Lower lobe of right lung (tissue), 2 donors: ENCODE results near the gene TPGS1. TPM values are rescaled to one million over a fixed set of nuclear protein-coding genes. Genes with fewer than 3 reads are reported as not detected.

Experiments
- ATAC-seq, 2 donors: fragments of 200-7000 bp; cut with Tn5 transposase; one replicate each; pipeline ENCODE4 v1.9.1; 2020 to 2022; ENCODE audit warnings: mild to moderate bottlenecking in 2 of 2, moderate library complexity in 2 of 2
- DNase-seq: peaks from one replicate; pipeline ENCODE4 v3.0.0-alpha.2; 2020
- H3K27ac ChIP-seq: fragments of 200-600 bp; one replicate; pipeline ENCODE4 v1.8.0; 2022
- H3K27me3 ChIP-seq: fragments of 200-600 bp; one replicate; pipeline ENCODE4 v1.8.0; 2022; ENCODE audit warnings: low read depth
- H3K36me3 ChIP-seq: fragments of 200-600 bp; one replicate; pipeline ENCODE4 v1.8.0; 2022; ENCODE audit warnings: mild to moderate bottlenecking
- H3K4me1 ChIP-seq: fragments of 200-600 bp; one replicate; pipeline ENCODE4 v1.8.0; 2022
- H3K4me3 ChIP-seq: fragments of 200-600 bp; one replicate; pipeline ENCODE4 v1.8.0; 2022; ENCODE audit warnings: mild to moderate bottlenecking
- H3K9me3 ChIP-seq: fragments of 200-600 bp; one replicate; pipeline ENCODE4 v1.8.0; 2022
- intact Hi-C: fragments of 100-400 bp; cut with DNase I; formaldehyde crosslinking; loops from one replicate; pipeline ENCODE4 v1.11.0; 2022
- total RNA-seq: library from RNA; stranded (reverse); fragmentation: NEBNext Ultra II Directional; extraction: Animal tissue kit (Norgen Biotek cat#: 25700); gene quantifications from one replicate; pipeline ENCODE4 v1.2.1, GENCODE V29; 2021
- TF ChIP-seq, protein P1 (sequence below): fragments of 200-600 bp; IDR thresholded peaks from one replicate; pipeline ENCODE4 v1.8.0; 2022; ENCODE audit warnings: antibody characterized with exemption, mild to moderate bottlenecking
- donor health status: DM: no; HTN: yes; CAD: no; lungs with severe emphysema.

TPGS1 gene
- total RNA-seq, 1 donor from 2014 or later: 18.8 TPM

DNA sequence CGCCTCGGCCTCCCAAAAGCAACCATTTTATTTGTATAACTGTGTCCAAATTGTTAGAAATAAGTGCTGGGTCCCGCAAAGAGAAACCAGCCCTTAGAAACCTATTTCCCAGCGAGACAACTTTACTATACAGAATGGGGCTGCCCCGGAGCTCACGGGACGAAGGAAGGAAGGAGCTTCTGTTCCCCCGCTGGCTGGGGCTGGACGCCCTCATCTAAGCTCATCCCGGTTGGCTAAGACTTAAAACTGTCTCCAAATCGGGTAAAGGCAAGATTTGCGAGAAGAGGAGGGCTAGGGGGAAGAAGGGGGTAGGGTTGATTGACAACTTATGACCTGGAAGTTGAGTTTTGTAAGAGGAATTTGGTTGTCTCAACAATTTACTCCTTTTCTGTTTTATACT, 52.8 kb downstream of the TPGS1 start:
- no peak overlapping the region for H3K4me3 ChIP-seq
- ATAC-seq (peak in 1 of 2 donors; percentile 22), DNase-seq (no peak)
- TF ChIP-seq, protein P1, sequence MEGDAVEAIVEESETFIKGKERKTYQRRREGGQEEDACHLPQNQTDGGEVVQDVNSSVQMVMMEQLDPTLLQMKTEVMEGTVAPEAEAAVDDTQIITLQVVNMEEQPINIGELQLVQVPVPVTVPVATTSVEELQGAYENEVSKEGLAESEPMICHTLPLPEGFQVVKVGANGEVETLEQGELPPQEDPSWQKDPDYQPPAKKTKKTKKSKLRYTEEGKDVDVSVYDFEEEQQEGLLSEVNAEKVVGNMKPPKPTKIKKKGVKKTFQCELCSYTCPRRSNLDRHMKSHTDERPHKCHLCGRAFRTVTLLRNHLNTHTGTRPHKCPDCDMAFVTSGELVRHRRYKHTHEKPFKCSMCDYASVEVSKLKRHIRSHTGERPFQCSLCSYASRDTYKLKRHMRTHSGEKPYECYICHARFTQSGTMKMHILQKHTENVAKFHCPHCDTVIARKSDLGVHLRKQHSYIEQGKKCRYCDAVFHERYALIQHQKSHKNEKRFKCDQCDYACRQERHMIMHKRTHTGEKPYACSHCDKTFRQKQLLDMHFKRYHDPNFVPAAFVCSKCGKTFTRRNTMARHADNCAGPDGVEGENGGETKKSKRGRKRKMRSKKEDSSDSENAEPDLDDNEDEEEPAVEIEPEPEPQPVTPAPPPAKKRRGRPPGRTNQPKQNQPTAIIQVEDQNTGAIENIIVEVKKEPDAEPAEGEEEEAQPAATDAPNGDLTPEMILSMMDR: no peak
- peaks cover 23% of the 10 kb centered on the region for H3K4me1 ChIP-seq
- H3K27me3 ChIP-seq: no peaks in the 10 kb centered on the region
- no peak overlapping the region for H3K27ac ChIP-seq
- intact Hi-C loops: no loop called here
- H3K9me3 ChIP-seq: no peaks in the 10 kb centered on the region
- H3K36me3 ChIP-seq: no peaks in the 10 kb centered on the region

- DNase-seq: peak; percentile 71
- no peaks in the 10 kb centered on the region for H3K27me3 ChIP-seq
- ATAC-seq: peak; percentile 60 to 74
- peak overlapping the region; percentile 49 for H3K27ac ChIP-seq
- H3K9me3 ChIP-seq: no peaks in the 10 kb centered on the region
- H3K4me3 ChIP-seq: peak overlapping the region; percentile 27
- TF ChIP-seq, protein P1: no peak
- intact Hi-C loops: no loop called here
- H3K36me3 ChIP-seq: no peaks in the 10 kb centered on the region
- peaks cover 7% of the 10 kb centered on the region for H3K4me1 ChIP-seq
These were observed 59.1 kb downstream of the TPGS1 start for GRCh38 chr19:566403-566802.

DNA sequence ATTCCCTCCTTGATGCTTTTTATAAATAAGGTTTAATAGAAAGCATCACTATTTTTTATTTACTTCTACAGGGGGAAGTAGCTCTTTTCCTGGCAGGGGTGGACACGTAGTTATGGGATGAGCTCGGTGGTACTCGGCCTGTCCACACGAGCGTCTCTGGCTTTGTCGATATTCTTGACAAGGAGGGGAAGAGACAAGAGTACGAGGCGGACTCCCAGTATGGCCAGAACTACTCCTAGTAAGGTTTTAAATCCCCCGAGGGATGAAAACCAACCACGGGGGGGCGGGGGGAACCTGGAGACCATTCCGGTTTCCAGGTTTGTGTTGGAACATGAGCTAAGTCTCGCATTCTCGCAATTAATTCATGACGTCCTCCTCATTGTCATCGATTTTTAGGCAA, 59.5 kb downstream of the TPGS1 start:
- peaks cover 11% of the 10 kb centered on the region for H3K4me1 ChIP-seq
- H3K27me3 ChIP-seq: no peaks in the 10 kb centered on the region
- DNase-seq (no peak), ATAC-seq (no peak)
- no peaks in the 10 kb centered on the region for H3K36me3 ChIP-seq
- TF ChIP-seq, protein P1: no peak
- intact Hi-C loops: no loop called here
- H3K9me3 ChIP-seq: no peaks in the 10 kb centered on the region
- H3K4me3 ChIP-seq: peak overlapping the region; percentile 27
- H3K27ac ChIP-seq: peak overlapping the region; percentile 49

DNA sequence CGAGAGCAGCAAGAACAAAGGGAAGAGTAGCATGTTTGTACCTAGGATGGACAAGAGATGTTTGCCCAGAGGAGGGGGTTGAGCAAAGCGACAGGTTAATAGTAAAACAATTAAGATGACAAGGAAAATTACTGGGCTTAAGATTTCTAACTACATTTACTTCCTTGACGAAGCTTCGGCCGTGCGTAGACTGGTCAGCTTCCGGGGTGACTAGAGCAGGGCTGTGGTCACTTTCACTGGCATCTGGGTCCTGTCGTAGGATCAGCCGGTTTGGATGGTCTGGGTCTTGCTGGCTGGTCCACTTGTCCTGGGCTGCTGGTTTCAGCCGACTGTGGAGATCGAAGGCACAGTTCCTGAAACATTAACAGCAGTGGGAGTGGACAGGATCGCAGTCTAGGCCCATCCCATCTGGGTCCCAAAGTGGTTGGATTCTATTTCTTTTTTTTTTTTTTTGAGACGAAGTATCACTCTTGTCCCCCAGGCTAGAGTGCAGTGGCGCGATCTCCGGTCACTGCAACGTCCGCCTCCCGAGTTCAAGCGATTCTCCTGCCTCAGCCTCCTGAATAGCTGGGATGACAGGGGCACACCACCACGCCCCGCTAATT, 60.1 kb downstream of the TPGS1 start:
- ATAC-seq (no peak), DNase-seq (peak; percentile 50)
- H3K27me3 ChIP-seq: no peaks in the 10 kb centered on the region
- no peaks in the 10 kb centered on the region for H3K9me3 ChIP-seq
- peak overlapping the region; percentile 49 for H3K27ac ChIP-seq
- no peaks in the 10 kb centered on the region for H3K36me3 ChIP-seq
- intact Hi-C loops: no loop called here
- TF ChIP-seq, protein P1: no peak
- no peak overlapping the region for H3K4me3 ChIP-seq
- peaks cover 11% of the 10 kb centered on the region for H3K4me1 ChIP-seq

Other genes starting within 250 kb of the TPGS1 start
- 11.7 TPM for gene PLPP2, start 216.1 kb upstream of the TPGS1 start, total RNA-seq
- 39.4 TPM for gene MIER2, start 162.7 kb upstream of the TPGS1 start, total RNA-seq
- 2.2 TPM for gene C2CD4C, start 98.3 kb upstream of the TPGS1 start, total RNA-seq
- gene SHC2, start 46.5 kb upstream of the TPGS1 start, total RNA-seq: 24.0 TPM
- gene MADCAM1, start 11.0 kb upstream of the TPGS1 start, total RNA-seq: 0.92 TPM
- 40.0 TPM for gene CDC34, start 24.3 kb downstream of the TPGS1 start, total RNA-seq
- gene GZMM, start 36.6 kb downstream of the TPGS1 start, total RNA-seq: 3.6 TPM
- 366 TPM for gene BSG, start 65.1 kb downstream of the TPGS1 start, total RNA-seq
- 0.24 TPM for gene HCN2, start 82.4 kb downstream of the TPGS1 start, total RNA-seq
- 42.5 TPM for gene POLRMT, start 126.0 kb downstream of the TPGS1 start, total RNA-seq
- gene FGF22, start 132.4 kb downstream of the TPGS1 start, total RNA-seq: 0.65 TPM
- gene RNF126, start 155.7 kb downstream of the TPGS1 start, total RNA-seq: 27.0 TPM
- 48.0 TPM for gene FSTL3, start 168.9 kb downstream of the TPGS1 start, total RNA-seq
- gene PRSS57, start 188.0 kb downstream of the TPGS1 start, total RNA-seq: not detected
- 37.0 TPM for gene PALM, start 201.4 kb downstream of the TPGS1 start, total RNA-seq
- 8.9 TPM for gene MISP, start 243.6 kb downstream of the TPGS1 start, total RNA-seq